HCT116 (cell line): ENCODE measurements around the gene CLDN2. TPM values are rescaled to one million over a fixed set of nuclear protein-coding genes. Genes with fewer than 3 reads are reported as not detected.

Experiments
- ATAC-seq: fragments of 200-7000 bp; cut with Tn5 transposase; 2 replicates; pipeline ENCODE4 v1.9.1; 2020; ENCODE audit warnings: mild to moderate bottlenecking, moderate library complexity
- BruUV-seq: library from RNA; stranded (reverse); fragments of 400-500 nt; replicated peaks from 2 replicates; lab custom pipeline; 2021; lab: Mats Ljungman, UMichigan
- CTCF ChIA-PET: fragments of 300-600 bp; sonication (Branson Sonifier 250); formaldehyde crosslinking; loops from one replicate; lab custom pipeline; 2021; ENCODE audit warnings: antibody characterized with exemption; lab: Charles Lee
- POLR2A ChIA-PET: fragments of 300-600, 350-600 bp; sonication (Branson Sonifier 250); formaldehyde crosslinking; loops from one replicate; lab custom pipeline; 2021; ENCODE audit warnings: antibody characterized with exemption; lab: Charles Lee
- RAD21 ChIA-PET, 2 experiments: fragments of 300-600 bp; sonication (Branson Sonifier 250); formaldehyde crosslinking; loops; one replicate each; lab custom pipeline; 2023; ENCODE audit warnings: low total read pairs in 2 of 2; ENCODE audit not compliant: uncharacterized antibody in 2 of 2, unreplicated experiment in 2 of 2, low non-redundant PET in 1 of 2; lab: Charles Lee
- DNase-seq: peaks from one replicate; pipeline ENCODE4 v3.0.0-alpha.2; 2010; ENCODE audit warnings: low read depth, low spot score
- H2AFZ ChIP-seq: fragments of 200-600 bp; shearing (Covaris generic), sonication (generic); 2 replicates; pipeline ENCODE4 v1.6.1; 2017; ENCODE audit warnings: low read depth, mixed run types, mixed read lengths, antibody characterized with exemption, low read length; ENCODE audit not compliant: poor library complexity, severe bottlenecking
- H3K27ac ChIP-seq: 2 replicates; pipeline ENCODE4 v1.5.1; 2012; ENCODE audit warnings: low read depth, low read length
- H3K27me3 ChIP-seq: fragments of 200-600 bp; sonication (generic); 2 replicates; pipeline ENCODE4 v1.6.1; 2016; ENCODE audit warnings: mixed run types, low read length, mixed read lengths; ENCODE audit not compliant: insufficient read depth
- H3K36me3 ChIP-seq, 2 experiments: fragments of 200-500 bp in 1 of 2; fragments of 200-600 bp in 1 of 2; sonication (Bioruptor generic) in 1 of 2; sonication (generic) in 1 of 2; 2 replicates each; pipeline versions ENCODE4 v1.5.1 to v1.6.1; 2014 to 2016; ENCODE audit warnings: low read length in 2 of 2, inconsistent platforms in 1 of 2, mixed read lengths in 1 of 2, mixed run types in 1 of 2; ENCODE audit not compliant: insufficient read depth in 2 of 2, control insufficient read depth in 1 of 2
- H3K4me1 ChIP-seq, 2 experiments: fragments of 200-600 bp in 1 of 2; sonication (generic) in 1 of 2; 2 replicates each; pipeline versions ENCODE4 v1.5.1 to v1.6.1; 2012 to 2017; ENCODE audit warnings: low read length in 2 of 2, inconsistent platforms in 1 of 2, mild to moderate bottlenecking in 1 of 2, mixed read lengths in 1 of 2, mixed run types in 1 of 2, moderate library complexity in 1 of 2; ENCODE audit not compliant: insufficient read depth in 2 of 2, control insufficient read depth in 1 of 2
- H3K4me2 ChIP-seq: fragments of 200-600 bp; sonication (generic); 2 replicates; pipeline ENCODE4 v1.6.1; 2017; ENCODE audit warnings: mixed run types, low read length, mixed read lengths
- H3K4me3 ChIP-seq, 2 experiments: fragments of 200-600 bp in 1 of 2; sonication (generic) in 1 of 2; replicated peaks in 1 of 2; 2 replicates each; pipeline ENCODE4 v1.5.1; 2011 to 2016; ENCODE audit warnings: low read length in 2 of 2, control low read depth in 1 of 2, low read depth in 1 of 2, mild to moderate bottlenecking in 1 of 2, mixed read lengths in 1 of 2, mixed run types in 1 of 2
- H3K79me2 ChIP-seq: fragments of 200-600 bp; sonication (generic); 2 replicates; pipeline ENCODE4 v1.6.1; 2017; ENCODE audit warnings: mild to moderate bottlenecking, mixed run types, low read length, moderate library complexity, mixed read lengths; ENCODE audit not compliant: insufficient read depth
- H3K9ac ChIP-seq: fragments of 200-600 bp; sonication (generic); 2 replicates; pipeline ENCODE4 v1.6.1; 2016; ENCODE audit warnings: low read length, mixed read lengths
- H3K9me2 ChIP-seq: fragments of 200-600 bp; sonication (generic), shearing (Covaris generic); 2 replicates; pipeline ENCODE4 v1.6.1; 2017; ENCODE audit warnings: mixed run types, mild to moderate bottlenecking, moderate library complexity; ENCODE audit not compliant: insufficient read depth
- H3K9me3 ChIP-seq, 2 experiments: fragments of 200-500 bp in 1 of 2; fragments of 200-600 bp in 1 of 2; sonication (Bioruptor generic) in 1 of 2; sonication (generic) in 1 of 2; 2 replicates each; pipeline ENCODE4 v1.6.1; 2014 to 2017; ENCODE audit warnings: low read length in 2 of 2, mixed read lengths in 2 of 2, inconsistent platforms in 1 of 2, low read depth in 1 of 2, mild to moderate bottlenecking in 1 of 2, mixed run types in 1 of 2, moderate library complexity in 1 of 2; ENCODE audit not compliant: control insufficient read depth in 1 of 2, insufficient read depth in 1 of 2
- H4K20me1 ChIP-seq: fragments of 200-600 bp; sonication (generic), shearing (Covaris generic); 2 replicates; pipeline ENCODE4 v1.6.1; 2017; ENCODE audit warnings: mixed run types, mild to moderate bottlenecking, moderate library complexity; ENCODE audit not compliant: insufficient read depth
- CBX3 ChIP-seq: IDR thresholded peaks from 2 replicates; pipeline ENCODE4 v1.6.1; 2012; ENCODE audit warnings: low read depth
- CEBPB ChIP-seq: IDR thresholded peaks from 2 replicates; pipeline ENCODE4 v1.6.1; 2012; ENCODE audit warnings: low read depth
- EGR1 ChIP-seq: IDR thresholded peaks from 2 replicates; pipeline ENCODE4 v1.6.1; 2012; ENCODE audit warnings: low read depth
- ELF1 ChIP-seq: IDR thresholded peaks from 2 replicates; pipeline ENCODE4 v1.6.1; 2012; ENCODE audit warnings: low read depth, borderline replicate concordance
- EZH2 ChIP-seq: fragments of 200-600 bp; sonication (generic); IDR thresholded peaks from 2 replicates; pipeline ENCODE4 v1.6.1; 2017; ENCODE audit warnings: antibody characterized with exemption, mixed run types
- EZH2phosphoT487 ChIP-seq: fragments of 200-600 bp; IDR thresholded peaks from 2 replicates; pipeline ENCODE4 v1.6.1; 2018; ENCODE audit warnings: antibody characterized with exemption, borderline replicate concordance
- POLR2A ChIP-seq: IDR thresholded peaks from 2 replicates; pipeline ENCODE4 v1.7.0; 2011; ENCODE audit warnings: borderline replicate concordance; ENCODE audit not compliant: insufficient read depth, insufficient read length; ENCODE audit errors: extremely low read depth
- POLR2AphosphoS5 ChIP-seq: IDR thresholded peaks from 2 replicates; pipeline ENCODE4 v1.6.1; 2011; ENCODE audit warnings: mild to moderate bottlenecking, low read depth, low read length, moderate library complexity
- RAD21 ChIP-seq: IDR thresholded peaks from 2 replicates; pipeline ENCODE4 v1.6.1; 2012; ENCODE audit warnings: low read depth, mild to moderate bottlenecking
- SIN3A ChIP-seq: IDR thresholded peaks from 2 replicates; pipeline ENCODE4 v1.6.1; 2012; ENCODE audit warnings: low read depth
- SP1 ChIP-seq: IDR thresholded peaks from 2 replicates; pipeline ENCODE4 v1.6.1; 2012; ENCODE audit warnings: low read depth
- SRF ChIP-seq: IDR thresholded peaks from 2 replicates; pipeline ENCODE4 v1.6.1; 2012; ENCODE audit warnings: low read depth
- TCF7L2 ChIP-seq: IDR thresholded peaks from 2 replicates; pipeline ENCODE4 v1.7.0; 2011; ENCODE audit warnings: borderline replicate concordance, inconsistent platforms; ENCODE audit not compliant: insufficient read depth, insufficient read length; ENCODE audit errors: extremely low read depth
- YY1 ChIP-seq: IDR thresholded peaks from 2 replicates; pipeline ENCODE4 v1.6.1; 2011; ENCODE audit warnings: low read length, low read depth, moderate library complexity, mild to moderate bottlenecking; ENCODE audit not compliant: insufficient replicate concordance; ENCODE audit errors: extremely low read depth
- ZNF274 ChIP-seq: fragments of 200-500 bp; sonication (Bioruptor generic); IDR thresholded peaks from 2 replicates; pipeline ENCODE4 v1.6.1; 2014; ENCODE audit warnings: mild to moderate bottlenecking, low read depth, low read length, inconsistent platforms
- intact Hi-C: fragments of 100-400 bp; cut with micrococcal nuclease; formaldehyde crosslinking; loops from 2 replicates; pipeline ENCODE4 v1.10.0; 2022
- total RNA-seq: library from RNA; stranded (reverse); gene quantifications from one replicate; pipeline ENCODE4 v1.2.1, GENCODE V29; 2021; ENCODE audit not compliant: unreplicated experiment
- TF ChIP-seq, protein P1 (sequence below), 3 experiments: fragments of 200-600 bp in 1 of 3; sonication (generic) in 1 of 3; IDR thresholded peaks in 2 of 3; conservative IDR thresholded peaks in 1 of 3; 2 replicates each; pipeline ENCODE4 v1.5.1; 2012 to 2017; ENCODE audit warnings: low read depth in 2 of 3, low read length in 2 of 3, antibody characterized with exemption in 1 of 3, borderline replicate concordance in 1 of 3, control low read depth in 1 of 3, mild to moderate bottlenecking in 1 of 3, mixed read lengths in 1 of 3, mixed run types in 1 of 3, moderate library complexity in 1 of 3; ENCODE audit not compliant: insufficient read depth in 1 of 3
- TF ChIP-seq, protein P2 (sequence below): IDR thresholded peaks from 2 replicates; pipeline ENCODE4 v1.6.1; 2012; ENCODE audit warnings: low read depth
- TF ChIP-seq, protein P3 (sequence below): IDR thresholded peaks from 2 replicates; pipeline ENCODE4 v1.6.1; 2011; ENCODE audit warnings: mild to moderate bottlenecking, low read length, moderate library complexity; ENCODE audit not compliant: insufficient replicate concordance; ENCODE audit errors: extremely low read depth
- TF ChIP-seq, protein P4 (sequence below): IDR thresholded peaks from 2 replicates; pipeline ENCODE4 v1.6.1; 2012
- TF ChIP-seq, protein P5 (sequence below): IDR thresholded peaks from 2 replicates; pipeline ENCODE4 v1.6.1; 2012

Gene CLDN2
- total RNA-seq, 1 experiment from 2014 or later: 0.10 TPM

DNA sequence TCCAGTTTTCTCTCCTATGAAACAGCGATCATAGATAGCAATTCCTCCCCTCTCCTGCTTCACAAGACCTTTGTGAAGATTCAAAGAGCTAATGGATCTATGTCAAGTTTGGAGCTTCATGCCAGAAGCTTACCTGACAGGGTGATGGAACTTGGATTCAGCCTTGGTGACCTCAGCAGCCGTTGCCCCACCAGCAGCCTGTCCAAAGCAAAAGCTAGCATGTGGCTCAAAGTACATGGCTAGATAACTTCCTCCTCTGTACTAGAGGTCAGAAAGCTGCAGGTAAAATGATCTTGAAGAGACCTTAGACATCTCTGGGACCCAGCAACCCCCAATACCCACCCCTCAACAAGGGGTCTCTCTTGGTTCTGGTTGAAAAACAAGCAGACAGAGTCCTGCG, 18.9 kb upstream of the CLDN2 start:
- POLR2A ChIA-PET: no interaction called here

More for the DNA sequence above, 18.9 kb upstream of the CLDN2 start:
- TF ChIP-seq SRF (no peak), CBX3 (no peak), CEBPB (no peak), ZNF274 (no peak), YY1 (no peak), TCF7L2 (no peak), SP1 (no peak), EZH2phosphoT487 (no peak), POLR2A (no peak), ELF1 (no peak), EGR1 (no peak), SIN3A (no peak), EZH2 (no peak), RAD21 (no peak), POLR2AphosphoS5 (no peak)
- TF ChIP-seq, protein P1, sequence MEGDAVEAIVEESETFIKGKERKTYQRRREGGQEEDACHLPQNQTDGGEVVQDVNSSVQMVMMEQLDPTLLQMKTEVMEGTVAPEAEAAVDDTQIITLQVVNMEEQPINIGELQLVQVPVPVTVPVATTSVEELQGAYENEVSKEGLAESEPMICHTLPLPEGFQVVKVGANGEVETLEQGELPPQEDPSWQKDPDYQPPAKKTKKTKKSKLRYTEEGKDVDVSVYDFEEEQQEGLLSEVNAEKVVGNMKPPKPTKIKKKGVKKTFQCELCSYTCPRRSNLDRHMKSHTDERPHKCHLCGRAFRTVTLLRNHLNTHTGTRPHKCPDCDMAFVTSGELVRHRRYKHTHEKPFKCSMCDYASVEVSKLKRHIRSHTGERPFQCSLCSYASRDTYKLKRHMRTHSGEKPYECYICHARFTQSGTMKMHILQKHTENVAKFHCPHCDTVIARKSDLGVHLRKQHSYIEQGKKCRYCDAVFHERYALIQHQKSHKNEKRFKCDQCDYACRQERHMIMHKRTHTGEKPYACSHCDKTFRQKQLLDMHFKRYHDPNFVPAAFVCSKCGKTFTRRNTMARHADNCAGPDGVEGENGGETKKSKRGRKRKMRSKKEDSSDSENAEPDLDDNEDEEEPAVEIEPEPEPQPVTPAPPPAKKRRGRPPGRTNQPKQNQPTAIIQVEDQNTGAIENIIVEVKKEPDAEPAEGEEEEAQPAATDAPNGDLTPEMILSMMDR (IDR thresholded peaks at IDR 0.05 in 2 of 3, conservative IDR thresholded peaks at IDR 0.05 in 1 of 3; ENCODE audit: borderline replicate concordance in 1 of 3, insufficient read depth in 1 of 3, low read depth in 2 of 3, low read length in 2 of 3): no peak
- TF ChIP-seq, protein P2, sequence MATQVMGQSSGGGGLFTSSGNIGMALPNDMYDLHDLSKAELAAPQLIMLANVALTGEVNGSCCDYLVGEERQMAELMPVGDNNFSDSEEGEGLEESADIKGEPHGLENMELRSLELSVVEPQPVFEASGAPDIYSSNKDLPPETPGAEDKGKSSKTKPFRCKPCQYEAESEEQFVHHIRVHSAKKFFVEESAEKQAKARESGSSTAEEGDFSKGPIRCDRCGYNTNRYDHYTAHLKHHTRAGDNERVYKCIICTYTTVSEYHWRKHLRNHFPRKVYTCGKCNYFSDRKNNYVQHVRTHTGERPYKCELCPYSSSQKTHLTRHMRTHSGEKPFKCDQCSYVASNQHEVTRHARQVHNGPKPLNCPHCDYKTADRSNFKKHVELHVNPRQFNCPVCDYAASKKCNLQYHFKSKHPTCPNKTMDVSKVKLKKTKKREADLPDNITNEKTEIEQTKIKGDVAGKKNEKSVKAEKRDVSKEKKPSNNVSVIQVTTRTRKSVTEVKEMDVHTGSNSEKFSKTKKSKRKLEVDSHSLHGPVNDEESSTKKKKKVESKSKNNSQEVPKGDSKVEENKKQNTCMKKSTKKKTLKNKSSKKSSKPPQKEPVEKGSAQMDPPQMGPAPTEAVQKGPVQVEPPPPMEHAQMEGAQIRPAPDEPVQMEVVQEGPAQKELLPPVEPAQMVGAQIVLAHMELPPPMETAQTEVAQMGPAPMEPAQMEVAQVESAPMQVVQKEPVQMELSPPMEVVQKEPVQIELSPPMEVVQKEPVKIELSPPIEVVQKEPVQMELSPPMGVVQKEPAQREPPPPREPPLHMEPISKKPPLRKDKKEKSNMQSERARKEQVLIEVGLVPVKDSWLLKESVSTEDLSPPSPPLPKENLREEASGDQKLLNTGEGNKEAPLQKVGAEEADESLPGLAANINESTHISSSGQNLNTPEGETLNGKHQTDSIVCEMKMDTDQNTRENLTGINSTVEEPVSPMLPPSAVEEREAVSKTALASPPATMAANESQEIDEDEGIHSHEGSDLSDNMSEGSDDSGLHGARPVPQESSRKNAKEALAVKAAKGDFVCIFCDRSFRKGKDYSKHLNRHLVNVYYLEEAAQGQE: no peak
- TF ChIP-seq, protein P3, sequence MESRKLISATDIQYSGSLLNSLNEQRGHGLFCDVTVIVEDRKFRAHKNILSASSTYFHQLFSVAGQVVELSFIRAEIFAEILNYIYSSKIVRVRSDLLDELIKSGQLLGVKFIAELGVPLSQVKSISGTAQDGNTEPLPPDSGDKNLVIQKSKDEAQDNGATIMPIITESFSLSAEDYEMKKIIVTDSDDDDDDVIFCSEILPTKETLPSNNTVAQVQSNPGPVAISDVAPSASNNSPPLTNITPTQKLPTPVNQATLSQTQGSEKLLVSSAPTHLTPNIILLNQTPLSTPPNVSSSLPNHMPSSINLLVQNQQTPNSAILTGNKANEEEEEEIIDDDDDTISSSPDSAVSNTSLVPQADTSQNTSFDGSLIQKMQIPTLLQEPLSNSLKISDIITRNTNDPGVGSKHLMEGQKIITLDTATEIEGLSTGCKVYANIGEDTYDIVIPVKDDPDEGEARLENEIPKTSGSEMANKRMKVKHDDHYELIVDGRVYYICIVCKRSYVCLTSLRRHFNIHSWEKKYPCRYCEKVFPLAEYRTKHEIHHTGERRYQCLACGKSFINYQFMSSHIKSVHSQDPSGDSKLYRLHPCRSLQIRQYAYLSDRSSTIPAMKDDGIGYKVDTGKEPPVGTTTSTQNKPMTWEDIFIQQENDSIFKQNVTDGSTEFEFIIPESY: no peak
- TF ChIP-seq, protein P4, sequence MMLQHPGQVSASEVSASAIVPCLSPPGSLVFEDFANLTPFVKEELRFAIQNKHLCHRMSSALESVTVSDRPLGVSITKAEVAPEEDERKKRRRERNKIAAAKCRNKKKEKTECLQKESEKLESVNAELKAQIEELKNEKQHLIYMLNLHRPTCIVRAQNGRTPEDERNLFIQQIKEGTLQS: no peak
- TF ChIP-seq, protein P5, sequence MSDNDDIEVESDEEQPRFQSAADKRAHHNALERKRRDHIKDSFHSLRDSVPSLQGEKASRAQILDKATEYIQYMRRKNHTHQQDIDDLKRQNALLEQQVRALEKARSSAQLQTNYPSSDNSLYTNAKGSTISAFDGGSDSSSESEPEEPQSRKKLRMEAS: no peak
- no peaks in the 10 kb centered on the region for H3K27me3 ChIP-seq
- ChIA-PET RAD21 (no interaction called here), CTCF (interaction anchor here (1.1 kb wide), 1 partner anchor 58 kb away, joined by 3 read pairs; no protein-coding TSS in a partner anchor)
- no peaks in the 10 kb centered on the region for H3K79me2 ChIP-seq
- H2AFZ ChIP-seq: no peak overlapping the region
- H4K20me1 ChIP-seq: no peaks in the 10 kb centered on the region
- DNase-seq: no peak
- H3K4me3 ChIP-seq: no peak overlapping the region
- H3K9me2 ChIP-seq: no peaks in the 10 kb centered on the region
- no peak overlapping the region for H3K27ac ChIP-seq
- H3K9ac ChIP-seq: no peak overlapping the region
- no peak overlapping the region for H3K4me2 ChIP-seq
- intact Hi-C loops: no loop called here
- no peak for ATAC-seq
- H3K4me1 ChIP-seq: peaks cover 5 to 22% of the 10 kb centered on the region in 2 experiments; a peak in 3 of 4 replicates
- BruUV-seq: no TSS peak
- no peaks in the 10 kb centered on the region for H3K9me3 ChIP-seq
- no peaks in the 10 kb centered on the region for H3K36me3 ChIP-seq
